Stimulated activated CD4-positive, alpha-beta T cell treated with anti-CD3 and anti-CD28 coated beads, Interleukin-2, amount 100 ng/mL, for 4 hours (primary cell): Measurements from ENCODE around the gene APC2.
A peak's percentile ranks its signal among the peaks of the same experiment; 100 is the strongest.
"Not testable (repeated sequence)": the region's sequence is repeated elsewhere in the genome, so short reads cannot be mapped to it uniquely, and the experiment has no call there.

ENCODE experiments used
- DNase-seq: peaks from one replicate; pipeline ENCODE4 v3.0.0-alpha.2; 2020; ENCODE audit warnings: low read depth

The APC2 gene

GRCh38 chr19:1466018-1466460 is 16.1 kb downstream of the APC2 start:
- DNase-seq, result no peak

- no peak for DNase-seq
Measured at GRCh38 chr19:1466461-1467214, 16.7 kb downstream of the APC2 start.

- DNase-seq, result no peak
Measured at GRCh38 chr19:1467215-1467489, 17.2 kb downstream of the APC2 start.

- DNase-seq, result no peak
Measured at GRCh38 chr19:1467490-1468273, 17.8 kb downstream of the APC2 start.

- no peak for DNase-seq
Measured at GRCh38 chr19:1468274-1468820, 18.4 kb downstream of the APC2 start.

GRCh38 chr19:1468821-1469254 is 18.9 kb downstream of the APC2 start:
- no peak for DNase-seq

- no peak for DNase-seq
Measured at GRCh38 chr19:1469255-1470054, 19.5 kb downstream of the APC2 start.

GRCh38 chr19:1470055-1470304 is 20.1 kb downstream of the APC2 start:
- no peak for DNase-seq

- DNase-seq, result peak; percentile 71
Measured at GRCh38 chr19:1470305-1471009, 20.5 kb downstream of the APC2 start.

- no peak for DNase-seq
Measured at GRCh38 chr19:1471010-1471514, 21.1 kb downstream of the APC2 start.

- DNase-seq, result no peak
Measured at GRCh38 chr19:1471515-1472160, 21.7 kb downstream of the APC2 start.

- no peak for DNase-seq
Measured at GRCh38 chr19:1472231-1473084, 22.5 kb downstream of the APC2 start.

GRCh38 chr19:1473085-1473851 is 23.3 kb downstream of the APC2 start:
- no peak for DNase-seq

GRCh38 chr19:1474011-1474764 is 24.3 kb downstream of the APC2 start:
- no peak for DNase-seq

GRCh38 chr19:1474765-1475351 is 24.9 kb downstream of the APC2 start:
- DNase-seq, result no peak

GRCh38 chr19:1475751-1476437 is 26.0 kb downstream of the APC2 start:
- DNase-seq, result no peak

- not testable (repeated sequence) for DNase-seq
Measured at GRCh38 chr19:1477056-1477455, 27.1 kb downstream of the APC2 start.
